Fibroblast of mammary gland (primary cell): ENCODE measurements around the gene ABLIM3.
A peak's percentile ranks its signal among the peaks of the same experiment; 100 is the strongest.

ENCODE experiments used
- DNase-seq: peaks from one replicate; pipeline ENCODE4 v3.0.0-alpha.2; 2010; ENCODE audit warnings: low read depth
- H3K4me3 ChIP-seq: 2 replicates; pipeline ENCODE4 v1.5.1; 2011; ENCODE audit warnings: low read depth, mild to moderate bottlenecking, low read length, moderate library complexity; ENCODE audit not compliant: control insufficient read depth
- TF ChIP-seq, protein P1 (sequence below): conservative IDR thresholded peaks from 2 replicates; pipeline ENCODE4 v1.5.1; 2011; ENCODE audit warnings: low read depth, low read length, inconsistent platforms; ENCODE audit not compliant: control insufficient read depth, insufficient read depth

The ABLIM3 gene

DNA sequence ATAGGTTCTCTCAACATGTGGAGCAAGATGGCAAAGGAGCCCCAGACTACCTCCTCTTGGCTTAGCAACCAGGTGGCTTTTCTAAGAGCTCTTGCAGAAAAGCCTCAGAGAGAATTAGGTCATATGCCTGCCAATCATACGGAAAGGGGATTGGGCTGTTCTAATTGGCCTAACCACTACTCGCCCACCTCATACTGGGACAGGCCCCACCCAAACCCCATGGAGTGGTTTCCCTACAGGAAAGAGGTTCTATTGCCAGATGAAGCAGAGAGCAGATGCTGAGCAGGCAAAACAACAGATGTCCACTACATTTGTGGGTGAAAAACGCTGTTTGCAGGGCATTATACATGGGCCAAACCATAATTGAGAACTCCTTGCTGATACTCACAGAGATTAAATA, 29.0 kb downstream of the ABLIM3 start:
- H3K4me3 ChIP-seq = no peak overlapping the region
- TF ChIP-seq, protein P1, sequence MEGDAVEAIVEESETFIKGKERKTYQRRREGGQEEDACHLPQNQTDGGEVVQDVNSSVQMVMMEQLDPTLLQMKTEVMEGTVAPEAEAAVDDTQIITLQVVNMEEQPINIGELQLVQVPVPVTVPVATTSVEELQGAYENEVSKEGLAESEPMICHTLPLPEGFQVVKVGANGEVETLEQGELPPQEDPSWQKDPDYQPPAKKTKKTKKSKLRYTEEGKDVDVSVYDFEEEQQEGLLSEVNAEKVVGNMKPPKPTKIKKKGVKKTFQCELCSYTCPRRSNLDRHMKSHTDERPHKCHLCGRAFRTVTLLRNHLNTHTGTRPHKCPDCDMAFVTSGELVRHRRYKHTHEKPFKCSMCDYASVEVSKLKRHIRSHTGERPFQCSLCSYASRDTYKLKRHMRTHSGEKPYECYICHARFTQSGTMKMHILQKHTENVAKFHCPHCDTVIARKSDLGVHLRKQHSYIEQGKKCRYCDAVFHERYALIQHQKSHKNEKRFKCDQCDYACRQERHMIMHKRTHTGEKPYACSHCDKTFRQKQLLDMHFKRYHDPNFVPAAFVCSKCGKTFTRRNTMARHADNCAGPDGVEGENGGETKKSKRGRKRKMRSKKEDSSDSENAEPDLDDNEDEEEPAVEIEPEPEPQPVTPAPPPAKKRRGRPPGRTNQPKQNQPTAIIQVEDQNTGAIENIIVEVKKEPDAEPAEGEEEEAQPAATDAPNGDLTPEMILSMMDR = no peak
- DNase-seq = peak; percentile 84

DNA sequence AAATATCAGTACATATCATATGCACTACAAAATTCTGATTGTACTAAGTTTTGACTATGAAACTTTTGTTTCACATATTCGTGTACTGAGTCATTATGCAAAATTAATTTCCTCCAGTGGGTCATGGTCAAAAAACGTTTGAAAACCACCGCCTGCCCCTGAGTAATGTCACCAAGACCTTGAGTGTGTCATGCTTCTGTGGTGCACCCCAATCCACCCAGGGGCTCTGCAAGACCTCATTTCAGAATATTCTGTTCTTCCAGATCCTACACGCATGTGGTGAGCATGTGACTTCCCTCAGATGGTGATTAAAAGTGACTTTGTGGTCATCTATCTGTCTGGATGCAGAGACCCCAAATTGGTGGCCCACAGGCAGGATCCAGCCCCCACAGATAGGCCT, 31.0 kb downstream of the ABLIM3 start:
- TF ChIP-seq, protein P1 = no peak
- H3K4me3 ChIP-seq = no peak overlapping the region
- peak; percentile 91 for DNase-seq

DNA sequence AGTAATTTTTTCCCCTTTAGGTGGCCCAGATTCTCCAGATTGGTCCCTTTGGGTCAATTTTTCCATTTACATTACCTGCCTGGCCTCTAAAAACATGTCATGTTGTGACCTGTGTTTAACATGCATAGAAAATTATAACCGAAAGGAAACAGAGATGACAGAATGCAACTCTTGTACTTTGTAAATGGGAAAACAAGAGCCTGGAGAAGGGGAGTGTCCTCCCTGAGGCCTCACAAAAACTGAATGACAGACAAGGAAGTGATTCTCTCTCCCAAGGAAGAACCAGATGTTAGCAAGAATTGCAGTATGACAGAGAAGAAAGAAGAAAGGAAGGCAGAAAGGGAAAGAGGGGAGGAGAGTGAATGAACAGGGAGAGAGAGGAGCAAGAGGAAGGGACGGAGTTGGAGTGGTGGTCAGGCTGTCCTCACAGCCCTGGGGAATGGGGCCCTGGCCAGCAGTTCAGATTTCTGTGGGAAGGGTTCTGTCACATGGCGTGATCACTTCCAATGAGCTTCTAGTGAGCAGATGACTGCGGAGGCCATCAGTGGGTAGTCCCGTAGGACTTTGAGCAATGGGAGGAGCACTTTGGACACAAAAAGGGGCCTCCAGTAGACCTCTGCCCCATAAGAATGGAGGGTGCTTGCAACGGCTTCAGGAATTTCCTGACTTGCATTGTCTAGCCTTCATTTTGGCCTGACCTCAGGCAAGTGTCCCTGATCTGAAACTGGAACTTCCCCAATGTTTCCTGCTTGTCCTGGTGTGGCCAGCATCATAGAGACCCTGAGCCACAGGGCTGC, 31.6 kb downstream of the ABLIM3 start:
- TF ChIP-seq, protein P1 = no peak
- no peak overlapping the region for H3K4me3 ChIP-seq
- DNase-seq = peak; percentile 49

DNA sequence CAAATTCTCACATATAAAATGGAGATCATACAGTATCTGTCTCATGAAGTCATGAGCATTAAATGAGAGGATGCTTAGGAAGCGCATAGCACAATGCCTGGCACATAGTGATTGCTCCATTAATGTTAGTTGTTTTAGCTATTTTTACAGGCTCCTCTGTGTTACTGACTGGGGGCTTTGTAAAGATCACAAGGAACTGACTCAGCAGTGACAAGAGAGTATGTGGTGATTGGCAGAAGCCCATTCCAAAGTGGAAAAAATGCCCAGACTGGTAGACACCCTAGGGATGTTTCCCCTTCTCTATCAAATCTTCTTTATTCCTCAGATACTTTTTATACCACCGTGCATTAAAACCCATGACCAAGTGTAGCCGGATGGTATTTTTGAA, 33.5 kb downstream of the ABLIM3 start:
- DNase-seq = peak; percentile 59
- TF ChIP-seq, protein P1 = no peak
- no peak overlapping the region for H3K4me3 ChIP-seq

DNA sequence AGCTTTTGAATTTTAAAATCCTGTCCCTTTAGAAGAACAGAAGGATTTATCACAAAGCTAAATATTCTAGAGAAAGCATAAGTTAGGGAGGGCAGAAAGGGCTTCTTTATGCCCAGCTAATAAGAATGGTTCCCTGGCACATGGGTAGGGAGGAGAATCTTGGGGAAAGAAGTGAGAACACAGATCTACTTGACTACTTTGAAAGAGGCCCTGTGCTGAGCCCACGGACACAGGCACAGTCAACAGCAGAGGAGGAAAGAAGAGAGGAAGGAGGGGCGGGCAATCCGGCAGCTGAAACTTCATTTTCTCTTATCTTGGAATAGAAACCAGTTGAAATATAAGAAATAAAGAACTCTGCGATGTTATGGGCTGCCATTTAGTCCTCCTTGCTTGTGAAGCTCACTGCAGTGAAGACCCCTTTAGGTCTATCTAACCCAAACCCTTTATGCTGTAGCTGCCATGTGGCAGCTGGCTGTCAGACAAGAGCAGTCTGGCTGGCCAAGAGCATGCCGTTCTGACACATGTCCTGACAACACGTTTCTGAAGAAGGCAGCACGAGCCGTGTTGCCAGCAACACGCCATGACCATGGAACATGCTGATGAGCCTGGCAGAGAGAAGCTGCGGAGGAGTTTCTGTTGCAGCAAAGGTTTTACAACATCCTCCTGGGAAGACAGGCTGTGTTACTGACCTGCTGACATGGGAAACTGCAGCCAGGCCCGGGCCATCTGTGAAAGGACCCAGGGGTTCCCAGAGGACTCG, 34.2 kb downstream of the ABLIM3 start:
- peak; percentile 43 for DNase-seq
- TF ChIP-seq, protein P1 = no peak
- H3K4me3 ChIP-seq = no peak overlapping the region

DNA sequence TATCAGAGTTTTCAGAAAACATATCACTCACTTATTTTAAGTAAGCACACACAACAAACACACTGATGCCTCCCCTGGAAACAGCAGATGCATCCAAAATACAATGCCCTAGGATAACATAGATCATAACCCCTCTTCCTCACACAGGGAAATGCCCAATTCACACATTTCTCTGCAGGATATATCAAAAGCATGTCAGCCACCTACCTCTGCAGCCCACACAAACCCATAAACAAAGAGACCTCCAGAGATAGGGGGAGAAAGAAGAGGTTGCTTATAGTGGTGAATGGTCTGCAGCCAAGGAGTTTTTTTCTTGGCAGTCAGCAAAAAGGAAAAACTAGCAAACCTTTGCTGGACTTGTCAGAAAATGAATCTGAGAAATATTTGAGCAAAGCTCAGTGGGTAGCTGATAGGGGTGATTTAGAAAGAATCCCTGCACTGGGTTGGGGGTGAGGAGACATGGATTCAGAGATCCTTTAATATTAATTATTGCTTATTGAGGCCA, 36.1 kb downstream of the ABLIM3 start:
- H3K4me3 ChIP-seq = no peak overlapping the region
- DNase-seq = no peak

More for the DNA sequence above, 36.1 kb downstream of the ABLIM3 start:
- TF ChIP-seq, protein P1 = no peak
